HCT116 (cell line): ENCODE data around the gene SEC11A.

Experiments used
- ATF3 ChIP-seq: IDR thresholded peaks from 2 replicates; pipeline ENCODE4 v1.6.1; 2012
- CBX3 ChIP-seq: IDR thresholded peaks from 2 replicates; pipeline ENCODE4 v1.6.1; 2012; ENCODE audit warnings: low read depth
- CTCF ChIP-seq, 3 experiments: fragments of 200-600 bp in 1 of 3; sonication (generic) in 1 of 3; IDR thresholded peaks in 2 of 3; conservative IDR thresholded peaks in 1 of 3; 2 replicates each; pipeline ENCODE4 v1.5.1; 2012 to 2017; ENCODE audit warnings: low read depth in 2 of 3, low read length in 2 of 3, antibody characterized with exemption in 1 of 3, borderline replicate concordance in 1 of 3, control low read depth in 1 of 3, mild to moderate bottlenecking in 1 of 3, mixed read lengths in 1 of 3, mixed run types in 1 of 3, moderate library complexity in 1 of 3; ENCODE audit not compliant: insufficient read depth in 1 of 3
- EZH2phosphoT487 ChIP-seq: fragments of 200-600 bp; IDR thresholded peaks from 2 replicates; pipeline ENCODE4 v1.6.1; 2018; ENCODE audit warnings: antibody characterized with exemption, borderline replicate concordance
- POLR2A ChIP-seq: IDR thresholded peaks from 2 replicates; pipeline ENCODE4 v1.7.0; 2011; ENCODE audit warnings: borderline replicate concordance; ENCODE audit not compliant: insufficient read depth, insufficient read length; ENCODE audit errors: extremely low read depth
- POLR2AphosphoS5 ChIP-seq: IDR thresholded peaks from 2 replicates; pipeline ENCODE4 v1.6.1; 2011; ENCODE audit warnings: mild to moderate bottlenecking, low read depth, low read length, moderate library complexity
- REST ChIP-seq: IDR thresholded peaks from 2 replicates; pipeline ENCODE4 v1.6.1; 2012; ENCODE audit warnings: low read depth
- SIN3A ChIP-seq: IDR thresholded peaks from 2 replicates; pipeline ENCODE4 v1.6.1; 2012; ENCODE audit warnings: low read depth
- SP1 ChIP-seq: IDR thresholded peaks from 2 replicates; pipeline ENCODE4 v1.6.1; 2012; ENCODE audit warnings: low read depth
- YY1 ChIP-seq: IDR thresholded peaks from 2 replicates; pipeline ENCODE4 v1.6.1; 2011; ENCODE audit warnings: low read length, low read depth, moderate library complexity, mild to moderate bottlenecking; ENCODE audit not compliant: insufficient replicate concordance; ENCODE audit errors: extremely low read depth
- ZFX ChIP-seq: fragments of 450-650 bp; IDR thresholded peaks from 2 replicates; pipeline ENCODE4 v1.6.1; 2017

GRCh38 chr15:84658788-84659411 lies 57.0 kb downstream of the SEC11A start:
- TF ChIP-seq CTCF (IDR thresholded peaks at IDR 0.05 in 2 of 3, conservative IDR thresholded peaks at IDR 0.05 in 1 of 3; ENCODE audit: borderline replicate concordance in 1 of 3, insufficient read depth in 1 of 3, low read depth in 2 of 3, low read length in 2 of 3) (no peak), SIN3A (no peak), POLR2AphosphoS5 (no peak), EZH2phosphoT487 (no peak), SP1 (no peak), ATF3 (no peak), POLR2A (no peak), ZFX (no peak), CBX3 (no peak), REST (no peak), YY1 (no peak)
